Measurements from ENCODE around the gene ELANE.
"Not testable (repeated sequence)": the region's sequence is repeated elsewhere in the genome, so short reads cannot be mapped to it uniquely, and the experiment has no call there.

The ELANE gene

DNA sequence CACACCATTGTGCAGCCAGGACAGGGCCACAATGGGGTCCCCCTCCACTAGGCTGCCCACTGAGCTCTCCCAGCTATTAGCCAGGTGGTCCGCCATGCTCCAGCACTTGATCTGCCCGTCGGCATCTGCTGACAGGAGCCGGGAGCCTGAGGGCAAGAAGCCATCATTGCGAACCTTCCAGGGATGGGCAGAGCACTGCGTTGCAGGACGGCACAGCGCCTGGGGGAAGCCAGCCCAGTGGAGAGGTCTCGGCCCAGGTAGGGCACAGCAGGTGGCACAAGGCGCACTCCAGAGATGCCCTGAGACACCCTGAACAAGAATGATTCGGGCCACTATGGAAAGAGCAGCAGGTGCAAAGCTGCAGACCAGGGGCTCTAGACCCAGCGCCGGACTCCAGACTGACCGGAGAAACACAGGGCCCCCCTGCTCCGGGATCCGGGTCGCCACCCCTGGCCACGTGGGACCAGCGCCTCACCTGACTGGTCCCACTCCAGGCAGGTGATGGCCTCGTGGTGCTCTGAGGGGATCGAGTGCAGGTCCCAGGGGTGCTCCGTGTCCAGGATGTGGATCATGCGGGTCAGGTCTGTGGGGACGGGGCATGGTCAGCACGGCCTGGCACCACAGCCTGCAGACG is 37.7 kb downstream of the ELANE start:
- no peaks in the 10 kb centered on the region for H3K27me3 ChIP-seq (ENCODE audit: insufficient read depth, poor library complexity, severe bottlenecking)
- no peak overlapping the region for H3K4me3 ChIP-seq (replicated peaks; ENCODE audit: insufficient read depth, low read length)
- TF ChIP-seq, protein P1, sequence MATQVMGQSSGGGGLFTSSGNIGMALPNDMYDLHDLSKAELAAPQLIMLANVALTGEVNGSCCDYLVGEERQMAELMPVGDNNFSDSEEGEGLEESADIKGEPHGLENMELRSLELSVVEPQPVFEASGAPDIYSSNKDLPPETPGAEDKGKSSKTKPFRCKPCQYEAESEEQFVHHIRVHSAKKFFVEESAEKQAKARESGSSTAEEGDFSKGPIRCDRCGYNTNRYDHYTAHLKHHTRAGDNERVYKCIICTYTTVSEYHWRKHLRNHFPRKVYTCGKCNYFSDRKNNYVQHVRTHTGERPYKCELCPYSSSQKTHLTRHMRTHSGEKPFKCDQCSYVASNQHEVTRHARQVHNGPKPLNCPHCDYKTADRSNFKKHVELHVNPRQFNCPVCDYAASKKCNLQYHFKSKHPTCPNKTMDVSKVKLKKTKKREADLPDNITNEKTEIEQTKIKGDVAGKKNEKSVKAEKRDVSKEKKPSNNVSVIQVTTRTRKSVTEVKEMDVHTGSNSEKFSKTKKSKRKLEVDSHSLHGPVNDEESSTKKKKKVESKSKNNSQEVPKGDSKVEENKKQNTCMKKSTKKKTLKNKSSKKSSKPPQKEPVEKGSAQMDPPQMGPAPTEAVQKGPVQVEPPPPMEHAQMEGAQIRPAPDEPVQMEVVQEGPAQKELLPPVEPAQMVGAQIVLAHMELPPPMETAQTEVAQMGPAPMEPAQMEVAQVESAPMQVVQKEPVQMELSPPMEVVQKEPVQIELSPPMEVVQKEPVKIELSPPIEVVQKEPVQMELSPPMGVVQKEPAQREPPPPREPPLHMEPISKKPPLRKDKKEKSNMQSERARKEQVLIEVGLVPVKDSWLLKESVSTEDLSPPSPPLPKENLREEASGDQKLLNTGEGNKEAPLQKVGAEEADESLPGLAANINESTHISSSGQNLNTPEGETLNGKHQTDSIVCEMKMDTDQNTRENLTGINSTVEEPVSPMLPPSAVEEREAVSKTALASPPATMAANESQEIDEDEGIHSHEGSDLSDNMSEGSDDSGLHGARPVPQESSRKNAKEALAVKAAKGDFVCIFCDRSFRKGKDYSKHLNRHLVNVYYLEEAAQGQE (IDR thresholded peaks at IDR 0.05; ENCODE audit: insufficient replicate concordance, low read depth) = no peak
- TF ChIP-seq, protein P2, sequence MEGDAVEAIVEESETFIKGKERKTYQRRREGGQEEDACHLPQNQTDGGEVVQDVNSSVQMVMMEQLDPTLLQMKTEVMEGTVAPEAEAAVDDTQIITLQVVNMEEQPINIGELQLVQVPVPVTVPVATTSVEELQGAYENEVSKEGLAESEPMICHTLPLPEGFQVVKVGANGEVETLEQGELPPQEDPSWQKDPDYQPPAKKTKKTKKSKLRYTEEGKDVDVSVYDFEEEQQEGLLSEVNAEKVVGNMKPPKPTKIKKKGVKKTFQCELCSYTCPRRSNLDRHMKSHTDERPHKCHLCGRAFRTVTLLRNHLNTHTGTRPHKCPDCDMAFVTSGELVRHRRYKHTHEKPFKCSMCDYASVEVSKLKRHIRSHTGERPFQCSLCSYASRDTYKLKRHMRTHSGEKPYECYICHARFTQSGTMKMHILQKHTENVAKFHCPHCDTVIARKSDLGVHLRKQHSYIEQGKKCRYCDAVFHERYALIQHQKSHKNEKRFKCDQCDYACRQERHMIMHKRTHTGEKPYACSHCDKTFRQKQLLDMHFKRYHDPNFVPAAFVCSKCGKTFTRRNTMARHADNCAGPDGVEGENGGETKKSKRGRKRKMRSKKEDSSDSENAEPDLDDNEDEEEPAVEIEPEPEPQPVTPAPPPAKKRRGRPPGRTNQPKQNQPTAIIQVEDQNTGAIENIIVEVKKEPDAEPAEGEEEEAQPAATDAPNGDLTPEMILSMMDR (IDR thresholded peaks at IDR 0.05; ENCODE audit: insufficient read depth, low read length) = no peak
- TF ChIP-seq POLR2AphosphoS5 (IDR thresholded peaks at IDR 0.05; ENCODE audit: low read depth) = no peak
- TF ChIP-seq GABPA (IDR thresholded peaks at IDR 0.05; ENCODE audit: low read depth) = no peak
- no peak for TF ChIP-seq SPI1 (IDR thresholded peaks at IDR 0.05; ENCODE audit: borderline replicate concordance, low read depth)
- no peak overlapping the region for H3K27ac ChIP-seq (replicated peaks)
- DNase-seq (ENCODE audit: low read depth in 1 of 2, low spot score in 1 of 2) = no peak

DNA sequence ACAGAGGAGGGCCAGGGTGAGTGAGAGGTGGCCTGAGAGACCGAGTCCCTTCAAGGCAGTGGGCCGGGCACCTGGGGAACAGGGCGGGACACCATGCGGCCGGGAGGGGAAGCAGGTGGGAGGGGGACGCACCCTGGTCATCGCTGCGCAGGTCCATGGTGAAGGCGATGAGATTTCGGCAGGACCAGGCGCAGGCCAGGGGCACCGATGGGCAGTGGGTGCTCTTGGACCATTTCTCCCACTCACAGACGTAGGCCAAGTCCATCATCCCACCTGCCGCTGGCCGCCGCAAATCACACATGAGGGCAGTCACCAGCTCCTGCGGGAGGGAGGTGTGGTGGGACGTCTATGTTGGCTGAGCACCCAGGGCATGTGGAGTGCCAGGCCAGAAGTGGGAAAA is 38.7 kb downstream of the ELANE start:
- no peak for DNase-seq (ENCODE audit: low read depth in 1 of 2, low spot score in 1 of 2)
- Histone ChIP-seq H3K4me3 (replicated peaks; ENCODE audit: insufficient read depth, low read length) (no peak overlapping the region), H3K27me3 (ENCODE audit: insufficient read depth, poor library complexity, severe bottlenecking) (no peaks in the 10 kb centered on the region), H3K27ac (replicated peaks) (no peak overlapping the region)
- TF ChIP-seq SPI1 (IDR thresholded peaks at IDR 0.05; ENCODE audit: borderline replicate concordance, low read depth) (no peak), POLR2AphosphoS5 (IDR thresholded peaks at IDR 0.05; ENCODE audit: low read depth) (no peak), GABPA (IDR thresholded peaks at IDR 0.05; ENCODE audit: low read depth) (no peak)
- TF ChIP-seq, protein P2 (IDR thresholded peaks at IDR 0.05; ENCODE audit: insufficient read depth, low read length) = no peak
- TF ChIP-seq, protein P1 (IDR thresholded peaks at IDR 0.05; ENCODE audit: insufficient replicate concordance, low read depth) = no peak

DNA sequence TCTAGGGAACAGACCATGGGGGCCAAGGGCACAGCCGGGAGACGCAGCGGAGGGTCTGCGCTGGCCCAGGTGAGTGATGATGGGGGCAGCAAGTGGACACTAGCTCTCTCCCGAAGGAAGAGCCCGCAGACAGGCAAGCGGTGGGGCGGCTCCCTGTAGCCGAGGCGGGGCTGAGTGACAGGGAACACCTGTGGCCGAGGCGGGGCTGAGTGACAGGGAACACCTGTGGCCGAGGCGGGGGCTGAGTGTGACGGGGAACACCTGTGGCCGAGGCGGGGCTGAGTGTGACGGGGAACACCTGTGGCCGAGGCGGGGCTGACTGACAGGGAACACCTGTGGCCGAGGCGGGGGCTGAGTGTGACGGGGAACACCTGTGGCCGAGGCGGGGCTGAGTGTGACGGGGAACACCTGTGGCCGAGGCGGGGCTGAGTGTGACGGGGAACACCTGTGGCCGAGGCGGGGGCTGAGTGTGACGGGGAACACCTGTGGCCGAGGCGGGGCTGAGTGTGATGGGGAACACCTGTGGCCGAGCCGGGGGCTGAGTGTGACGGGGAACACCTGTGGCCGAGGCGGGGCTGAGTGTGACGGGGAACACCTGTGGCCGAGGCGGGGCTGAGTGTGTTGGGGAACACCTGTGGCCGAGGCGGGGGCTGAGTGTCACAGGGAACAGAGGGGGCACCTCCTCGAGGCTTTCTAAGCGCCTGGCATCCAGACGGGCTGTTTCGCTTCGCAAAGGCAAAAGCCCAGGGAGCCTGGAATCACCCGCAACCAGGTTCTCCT is 39.5 kb downstream of the ELANE start:
- DNase-seq (ENCODE audit: low read depth in 1 of 2, low spot score in 1 of 2); H3K27me3 ChIP-seq (ENCODE audit: insufficient read depth, poor library complexity, severe bottlenecking): not testable (repeated sequence)
- Histone ChIP-seq H3K27ac (replicated peaks) (peak overlapping the region; percentile 69; the same call in 1 of the 2 replicates), H3K4me3 (replicated peaks; ENCODE audit: insufficient read depth, low read length) (peak overlapping the region; percentile 90)

DNA sequence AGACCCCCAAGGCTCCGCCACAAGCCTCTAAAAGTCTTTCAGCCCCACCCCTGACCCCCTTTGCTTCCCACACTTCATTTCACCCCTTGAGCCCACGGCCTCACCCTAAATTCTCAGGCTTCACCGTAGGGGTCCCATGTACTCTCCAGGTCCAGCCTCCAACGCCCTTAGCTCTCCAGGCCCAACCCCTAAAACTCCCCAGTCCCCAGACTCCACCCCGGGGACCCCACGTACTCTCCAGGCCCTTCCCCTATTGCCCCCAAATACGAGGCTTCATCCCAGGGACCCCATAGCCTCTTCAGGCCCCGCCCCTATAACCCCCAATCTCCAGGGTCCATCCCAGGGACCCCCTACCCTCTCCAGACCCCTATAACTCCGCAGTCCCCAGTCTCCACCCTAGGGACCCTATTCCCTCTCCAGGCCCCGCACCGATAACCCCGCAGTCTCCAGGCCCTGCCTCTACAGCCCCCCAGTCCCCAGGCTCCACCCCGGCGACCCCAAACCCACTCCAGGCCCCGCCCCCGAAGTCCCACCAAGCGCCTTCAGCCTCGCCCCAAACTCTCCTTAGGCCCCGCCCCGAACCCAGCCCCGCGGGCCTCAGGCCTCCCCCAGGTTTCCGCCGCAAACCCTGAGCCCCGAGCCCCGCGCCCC is 40.3 kb downstream of the ELANE start:
- Histone ChIP-seq H3K4me3 (replicated peaks; ENCODE audit: insufficient read depth, low read length) (peak overlapping the region; percentile 90), H3K27ac (replicated peaks) (peak overlapping the region; percentile 69), H3K27me3 (ENCODE audit: insufficient read depth, poor library complexity, severe bottlenecking) (no peaks in the 10 kb centered on the region)
- no peak for DNase-seq (ENCODE audit: low read depth in 1 of 2, low spot score in 1 of 2)
- TF ChIP-seq GABPA (IDR thresholded peaks at IDR 0.05; ENCODE audit: low read depth) (no peak), POLR2AphosphoS5 (IDR thresholded peaks at IDR 0.05; ENCODE audit: low read depth) (no peak), SPI1 (IDR thresholded peaks at IDR 0.05; ENCODE audit: borderline replicate concordance, low read depth) (no peak)
- TF ChIP-seq, protein P2 (IDR thresholded peaks at IDR 0.05; ENCODE audit: insufficient read depth, low read length) = no peak
- TF ChIP-seq, protein P1 (IDR thresholded peaks at IDR 0.05; ENCODE audit: insufficient replicate concordance, low read depth) = no peak
